Hematopoietic multipotent progenitor cell treated with erythropoietin and hydrocortisone succinate and interleukin-3 and kit ligand, for 4 days (in vitro differentiated cells): ENCODE measurements around the gene TNS4.

ENCODE experiments used
- DNase-seq: peaks from one replicate; pipeline ENCODE4 v3.0.0-alpha.2; 2015

TNS4 gene

GRCh38 chr17:40515011-40515410, 13.6 kb upstream of the TNS4 start:
- no peak for DNase-seq

GRCh38 chr17:40514013-40514875, 12.8 kb upstream of the TNS4 start:
- no peak for DNase-seq

- DNase-seq, result no peak
Measured at GRCh38 chr17:40511667-40512220, 10.3 kb upstream of the TNS4 start.

- DNase-seq, result no peak
Measured at GRCh38 chr17:40511136-40511535, 9.7 kb upstream of the TNS4 start.

- DNase-seq, result no peak
Measured at GRCh38 chr17:40510328-40510648, 8.9 kb upstream of the TNS4 start.

- DNase-seq, result no peak
Measured at GRCh38 chr17:40509626-40510327, 8.4 kb upstream of the TNS4 start.

- no peak for DNase-seq
Measured at GRCh38 chr17:40506786-40507185, 5.4 kb upstream of the TNS4 start.

- DNase-seq, result no peak
Measured at GRCh38 chr17:40503154-40503553, 1.7 kb upstream of the TNS4 start.

GRCh38 chr17:40502716-40503115, 1.3 kb upstream of the TNS4 start:
- DNase-seq, result no peak

GRCh38 chr17:40500709-40501108, 714 bp downstream of the TNS4 start:
- DNase-seq, result no peak

- no peak for DNase-seq
Measured at GRCh38 chr17:40500190-40500589, 1.2 kb downstream of the TNS4 start.

- DNase-seq, result no peak
Measured at GRCh38 chr17:40499551-40500189, 1.8 kb downstream of the TNS4 start.

- DNase-seq, result no peak
Measured at GRCh38 chr17:40498281-40499084, 2.9 kb downstream of the TNS4 start.

- no peak for DNase-seq
Measured at GRCh38 chr17:40497695-40498094, 3.7 kb downstream of the TNS4 start.

GRCh38 chr17:40496634-40497420, 4.6 kb downstream of the TNS4 start:
- no peak for DNase-seq

GRCh38 chr17:40496170-40496569, 5.3 kb downstream of the TNS4 start:
- DNase-seq, result no peak

- no peak for DNase-seq
Measured at GRCh38 chr17:40495140-40495539, 6.3 kb downstream of the TNS4 start.

- DNase-seq, result no peak
Measured at GRCh38 chr17:40493697-40494096, 7.7 kb downstream of the TNS4 start.

- DNase-seq, result no peak
Measured at GRCh38 chr17:40491486-40491885, 9.9 kb downstream of the TNS4 start.

- no peak for DNase-seq
Measured at GRCh38 chr17:40490982-40491381, 10.4 kb downstream of the TNS4 start.

GRCh38 chr17:40490289-40490853, 11.1 kb downstream of the TNS4 start:
- peak; percentile 49 for DNase-seq
